ENCODE data around the gene OVCH1. TPM values are rescaled to one million over a fixed set of nuclear protein-coding genes. Genes with fewer than 3 reads are reported as not detected.

The OVCH1 gene
- total RNA-seq, 2 experiments from 2014 or later: not detected

GRCh38 chr12:29428633-29429032 is 68.9 kb downstream of the OVCH1 start:
- Histone ChIP-seq H2AFZ (ENCODE audit: low read length) (peak overlapping the region; percentile 64), H3K36me3 (ENCODE audit: insufficient read depth, low read length) (no peaks in the 10 kb centered on the region), H3K27ac (ENCODE audit: low read depth, low read length, poor library complexity, severe bottlenecking) (no peak overlapping the region), H4K20me1 (ENCODE audit: insufficient read depth, low read length) (no peaks in the 10 kb centered on the region), H3K9me2 (ENCODE audit: insufficient read depth, low read length) (no peaks in the 10 kb centered on the region), H3K4me1 (ENCODE audit: insufficient read depth, low read length, poor library complexity, severe bottlenecking) (peaks cover 31% of the 10 kb centered on the region), H3K4me3 (ENCODE audit: low read depth, low read length, poor library complexity, severe bottlenecking) (no peak overlapping the region), H3K79me2 (ENCODE audit: insufficient read depth, low read depth, low read length) (no peaks in the 10 kb centered on the region), H3K4me2 (ENCODE audit: low read length) (peak overlapping the region; percentile 32; the same call in 1 of the 2 replicates), H3K9me3 (ENCODE audit: low read length) (no peaks in the 10 kb centered on the region)
- no peak for TF ChIP-seq EZH2phosphoT487 (IDR thresholded peaks at IDR 0.05; ENCODE audit: borderline replicate concordance, low read depth, low read length)
- TF ChIP-seq CTCF (conservative IDR thresholded peaks at IDR 0.05; ENCODE audit: low read length): no peak
- DNase-seq (ENCODE audit: low spot score): no peak
- POLR2A ChIA-PET: interaction anchor here (0.6 kb wide), 1 partner anchor 98 kb away, joined by 4 read pairs; no protein-coding TSS in a partner anchor
- intact Hi-C loops (cut with micrococcal nuclease; ENCODE audit: unreplicated experiment): loop anchor here (5.0 kb wide), 1 partner anchor 46 kb away; the partner anchor contains the start of gene ERGIC2
- CTCF ChIA-PET (ENCODE audit: unreplicated experiment): no interaction called here
- no TSS peak for BruUV-seq (replicated peaks)

DNA sequence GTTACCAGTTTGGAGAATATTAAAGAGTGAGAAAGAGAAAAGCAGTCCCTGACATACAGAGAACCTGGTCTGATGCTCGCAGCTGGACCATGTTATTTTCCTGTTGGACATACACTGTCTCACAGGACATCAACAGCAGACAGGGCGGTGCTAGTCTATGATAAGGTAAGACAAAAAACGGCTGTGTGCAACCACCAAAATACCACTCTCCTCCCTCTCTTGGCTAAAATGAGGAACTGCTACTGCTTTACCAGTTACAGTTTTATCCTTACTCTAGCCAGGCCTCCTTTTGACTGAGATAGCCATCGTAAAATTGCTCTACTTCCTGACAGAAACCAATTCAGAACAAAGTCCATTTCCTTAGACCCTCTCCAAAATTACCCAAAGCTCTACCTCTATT is 69.5 kb downstream of the OVCH1 start:
- ChIA-PET POLR2A (interaction anchor here (0.6 to 0.7 kb wide), 2 partner anchors 71 to 97 kb away, joined by 4 read pairs; no protein-coding TSS in a partner anchor), CTCF (ENCODE audit: unreplicated experiment) (no interaction called here)
- peak overlapping the region; percentile 32 for H3K4me2 ChIP-seq (ENCODE audit: low read length)
- H3K9me2 ChIP-seq (ENCODE audit: insufficient read depth, low read length): no peaks in the 10 kb centered on the region
- no peak overlapping the region for H3K27ac ChIP-seq (ENCODE audit: low read depth, low read length, poor library complexity, severe bottlenecking)
- no peaks in the 10 kb centered on the region for H4K20me1 ChIP-seq (ENCODE audit: insufficient read depth, low read length)
- BruUV-seq (replicated peaks): no TSS peak
- intact Hi-C loops (cut with micrococcal nuclease; ENCODE audit: unreplicated experiment): loop anchor here (5.0 kb wide), 1 partner anchor 46 kb away; the partner anchor contains the start of gene ERGIC2
- no peaks in the 10 kb centered on the region for H3K36me3 ChIP-seq (ENCODE audit: insufficient read depth, low read length)
- no peak overlapping the region for H3K4me3 ChIP-seq (ENCODE audit: low read depth, low read length, poor library complexity, severe bottlenecking)
- TF ChIP-seq CTCF (conservative IDR thresholded peaks at IDR 0.05; ENCODE audit: low read length) (peak; percentile 72), EZH2phosphoT487 (IDR thresholded peaks at IDR 0.05; ENCODE audit: borderline replicate concordance, low read depth, low read length) (no peak)
- no peaks in the 10 kb centered on the region for H3K9me3 ChIP-seq (ENCODE audit: low read length)
- no peaks in the 10 kb centered on the region for H3K79me2 ChIP-seq (ENCODE audit: insufficient read depth, low read depth, low read length)
- peak; percentile 65 for DNase-seq (ENCODE audit: low spot score)
- H3K4me1 ChIP-seq (ENCODE audit: insufficient read depth, low read length, poor library complexity, severe bottlenecking): peaks cover 31% of the 10 kb centered on the region
- H2AFZ ChIP-seq (ENCODE audit: low read length): peak overlapping the region; percentile 64

DNA sequence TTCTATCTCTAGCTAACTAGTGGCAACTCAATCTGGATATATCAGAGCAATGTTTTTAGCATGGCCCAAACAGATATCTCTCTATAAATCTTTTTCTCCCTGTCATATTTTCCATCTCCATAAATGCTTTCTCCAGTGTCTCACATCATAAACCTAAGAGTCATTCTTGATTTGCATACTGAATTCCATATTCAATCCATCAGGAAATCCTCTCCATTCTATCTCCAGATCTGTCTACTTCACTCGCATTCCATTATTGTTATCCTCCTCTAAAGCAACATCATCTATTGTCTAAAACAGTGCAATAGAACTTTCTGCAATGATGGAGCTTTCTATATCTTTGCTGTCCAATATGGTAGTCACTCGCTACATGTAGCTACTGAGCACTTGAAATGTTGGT is 71.0 kb downstream of the OVCH1 start:
- no peak overlapping the region for H3K4me2 ChIP-seq (ENCODE audit: low read length)
- no peak overlapping the region for H3K27ac ChIP-seq (ENCODE audit: low read depth, low read length, poor library complexity, severe bottlenecking)
- no TSS peak for BruUV-seq (replicated peaks)
- H3K4me1 ChIP-seq (ENCODE audit: insufficient read depth, low read length, poor library complexity, severe bottlenecking): peaks cover 31% of the 10 kb centered on the region
- H3K79me2 ChIP-seq (ENCODE audit: insufficient read depth, low read depth, low read length): no peaks in the 10 kb centered on the region
- no peak overlapping the region for H2AFZ ChIP-seq (ENCODE audit: low read length)
- no peaks in the 10 kb centered on the region for H3K9me3 ChIP-seq (ENCODE audit: low read length)
- intact Hi-C loops (cut with micrococcal nuclease; ENCODE audit: unreplicated experiment): loop anchor here (5.0 kb wide), 1 partner anchor 44 kb away; the partner anchor contains the start of gene ERGIC2
- DNase-seq (ENCODE audit: low spot score): no peak
- no peak overlapping the region for H3K4me3 ChIP-seq (ENCODE audit: low read depth, low read length, poor library complexity, severe bottlenecking)
- no peak for TF ChIP-seq EZH2phosphoT487 (IDR thresholded peaks at IDR 0.05; ENCODE audit: borderline replicate concordance, low read depth, low read length)
- no peak for TF ChIP-seq CTCF (conservative IDR thresholded peaks at IDR 0.05; ENCODE audit: low read length)
- H3K9me2 ChIP-seq (ENCODE audit: insufficient read depth, low read length): no peaks in the 10 kb centered on the region
- POLR2A ChIA-PET: interaction anchor here (0.7 to 1.0 kb wide), 2 partner anchors 10 to 1326 kb away, joined by 3 read pairs; no protein-coding TSS in a partner anchor
- CTCF ChIA-PET (ENCODE audit: unreplicated experiment): no interaction called here
- no peaks in the 10 kb centered on the region for H4K20me1 ChIP-seq (ENCODE audit: insufficient read depth, low read length)
- no peaks in the 10 kb centered on the region for H3K36me3 ChIP-seq (ENCODE audit: insufficient read depth, low read length)
